HG03354 (cell line): Measurements from ENCODE around the gene CHMP1A.
"Not testable (repeated sequence)": the region's sequence is repeated elsewhere in the genome, so short reads cannot be mapped to it uniquely, and the experiment has no call there.

Experiments
- ATAC-seq: cut with Tn5 transposase; IDR thresholded peaks from one replicate; pipeline ENCODE4 v1.9.1; 2021; ENCODE audit warnings: mild to moderate bottlenecking; ENCODE audit not compliant: unreplicated experiment, poor library complexity, severe bottlenecking

Gene CHMP1A

DNA sequence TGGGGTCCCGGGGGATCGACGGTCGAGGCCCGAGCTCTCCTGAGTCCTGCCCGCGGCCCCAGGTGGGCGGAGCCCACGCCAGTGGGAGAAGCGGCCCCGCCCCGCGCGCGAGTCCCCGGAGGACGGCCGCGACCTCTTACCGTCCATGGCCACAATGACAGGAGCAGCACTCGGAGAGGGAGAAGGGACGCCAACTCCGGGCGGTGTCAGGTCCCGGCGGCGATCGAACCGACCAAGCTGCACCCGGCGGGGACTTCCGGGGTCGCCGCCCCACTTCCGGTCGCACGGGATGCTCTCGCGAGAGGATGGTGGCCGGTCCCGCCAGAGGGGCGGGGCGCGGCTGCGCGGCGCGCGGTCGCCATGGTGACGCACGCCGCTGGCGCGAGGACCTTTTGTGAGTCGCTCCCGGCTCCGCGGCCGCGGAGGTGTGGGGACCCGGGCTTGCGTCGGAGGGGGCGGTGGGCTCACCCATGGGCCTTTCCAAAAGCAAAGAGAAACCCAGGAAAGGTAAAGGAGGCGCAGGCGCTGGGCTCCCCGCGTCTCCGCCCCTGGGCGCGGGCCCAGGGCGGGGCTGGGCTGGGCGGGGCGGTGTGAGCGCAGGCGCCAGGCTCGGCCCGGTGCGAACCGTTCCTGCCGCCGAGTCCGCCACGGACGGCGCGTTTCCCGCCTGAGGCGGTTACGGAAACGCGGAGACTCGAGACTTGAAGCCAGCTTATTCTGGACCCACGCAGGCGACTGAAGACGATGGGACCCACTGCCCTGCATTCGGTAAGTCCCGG is at the start of gene CHMP1A, which contains the start of gene SPATA33:
CHMP1A (minus strand) TSS at position 267 of the 779 bp plus-strand sequence; CDS start at position 147, 120 bp downstream.
SPATA33 (plus strand) TSS at position 395 of the 779 bp plus-strand sequence; CDS start at position 471, 76 bp downstream.
- peak; percentile 95 for ATAC-seq

DNA sequence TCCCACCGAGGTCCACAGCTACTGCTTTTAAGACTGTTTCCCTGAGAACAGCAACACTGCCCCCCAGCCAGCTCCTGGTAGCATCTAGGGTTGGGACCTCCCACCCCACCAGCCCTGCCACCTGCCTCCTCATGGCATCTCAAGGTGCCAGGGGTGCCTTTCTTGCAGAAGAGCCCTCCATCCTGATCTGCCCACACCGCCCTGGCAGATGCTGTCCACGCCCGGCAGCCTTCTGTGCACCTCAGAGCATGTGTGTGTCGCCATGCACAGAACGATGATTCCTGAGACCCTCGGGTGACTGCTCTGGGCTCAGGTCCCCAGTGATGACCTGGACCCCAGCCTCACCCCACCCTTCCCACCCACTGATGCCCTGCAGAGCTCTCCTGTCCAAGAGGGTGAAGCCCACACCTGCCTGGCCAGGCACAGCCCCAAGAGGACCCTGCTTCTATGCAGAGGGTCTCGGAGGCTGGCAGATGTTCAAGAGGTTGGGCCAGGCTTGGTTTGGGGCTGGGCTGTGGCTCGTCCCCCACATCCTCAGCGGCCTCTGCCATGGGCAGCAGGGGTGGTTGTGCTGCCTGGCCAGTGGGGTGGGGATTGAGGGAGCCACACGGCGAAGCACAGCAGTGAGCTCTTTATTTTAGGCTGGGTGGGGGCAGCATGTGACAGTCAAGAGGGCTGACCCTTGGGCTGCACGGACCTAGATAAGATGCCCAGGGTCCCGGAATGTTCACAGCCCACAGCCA is 49.2 kb upstream of the CHMP1A start:
- ATAC-seq: no peak

DNA sequence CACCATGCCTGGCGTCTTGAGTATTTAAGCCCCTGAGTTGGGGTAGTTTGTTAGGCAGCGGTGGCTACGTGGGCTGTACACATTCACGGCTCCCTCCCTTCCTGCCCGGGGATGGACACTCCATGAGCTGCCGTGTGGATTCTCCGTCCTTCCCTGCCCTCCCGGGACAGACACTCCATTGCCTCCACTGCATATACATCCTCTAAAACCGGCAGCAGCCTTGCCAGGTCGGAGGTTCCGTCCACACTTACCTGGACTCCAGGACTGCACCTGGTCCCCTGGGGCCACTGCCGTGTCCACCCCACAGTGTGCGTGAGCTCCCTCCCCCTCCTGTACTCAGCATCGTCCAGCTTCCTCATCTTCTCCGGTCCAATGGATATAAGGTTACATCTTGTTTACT is 47.5 kb upstream of the CHMP1A start:
- ATAC-seq: no peak

DNA sequence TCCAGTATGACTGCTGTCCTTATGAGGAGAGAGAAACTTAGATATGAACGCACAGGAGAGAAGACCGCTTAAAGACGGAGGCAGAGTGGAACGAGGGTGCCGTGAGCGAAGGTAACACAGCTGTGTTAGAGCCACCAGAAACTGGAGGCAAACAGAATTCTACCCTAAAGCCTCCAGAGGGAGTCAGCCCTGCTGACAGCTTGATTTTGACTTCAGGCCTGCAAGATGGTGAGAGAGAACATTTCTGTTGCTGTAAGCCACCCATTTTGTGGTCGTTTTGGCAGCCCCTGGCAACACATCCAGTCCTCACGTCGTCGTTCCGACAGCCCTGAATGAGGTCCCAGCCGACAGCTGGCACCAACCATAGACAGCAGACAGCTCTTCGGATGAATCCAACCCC is 46.8 kb upstream of the CHMP1A start:
- no peak for ATAC-seq

DNA sequence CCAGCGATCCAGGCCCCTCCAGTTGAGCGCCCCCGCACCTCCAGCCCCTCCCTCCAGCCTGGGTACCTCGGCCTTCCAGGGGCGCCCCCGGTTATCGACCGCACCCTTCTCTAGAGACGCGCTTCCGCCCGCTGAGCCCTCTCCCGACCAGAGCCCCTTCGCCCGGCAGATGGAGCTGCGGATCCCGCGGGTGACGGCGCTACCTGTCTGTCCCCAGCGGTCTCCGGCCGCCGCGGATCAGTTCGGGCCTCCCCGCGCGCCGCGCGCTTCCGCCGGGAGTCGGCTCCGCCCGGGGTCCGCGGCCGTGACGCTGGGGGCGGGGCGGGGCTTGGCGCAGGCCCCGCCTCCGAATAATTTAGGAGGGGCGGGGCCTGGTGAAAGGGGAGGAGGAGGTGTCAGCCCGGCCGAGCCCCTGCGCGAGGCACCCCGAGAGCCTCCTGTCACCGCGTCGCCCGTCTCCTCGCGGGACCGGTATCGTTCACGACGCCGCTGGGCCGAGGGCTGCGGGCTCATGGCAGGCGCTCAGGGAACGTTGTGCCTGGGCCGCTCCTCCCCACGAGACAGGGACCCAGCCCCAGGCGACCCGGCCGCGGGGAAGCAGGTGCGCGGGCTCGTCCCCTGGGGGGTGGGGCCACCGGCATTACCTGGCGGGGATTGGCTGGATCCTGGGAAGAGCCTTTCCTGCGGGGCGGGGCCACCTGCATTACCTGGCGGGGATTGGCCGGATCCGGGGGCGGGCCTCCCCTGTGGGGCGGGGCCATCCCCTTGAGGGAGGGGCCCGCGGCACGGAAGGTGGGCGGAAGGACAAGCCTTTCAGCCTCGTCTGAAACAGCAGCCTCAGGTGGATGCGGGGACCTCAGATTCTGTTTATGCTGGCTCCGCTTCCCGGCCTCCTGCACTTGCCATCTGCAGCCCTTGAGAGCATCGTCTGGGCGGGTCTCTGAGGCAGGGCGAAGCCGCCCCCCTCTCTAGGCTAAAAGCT is 44.2 kb upstream of the CHMP1A start, which contains the start of gene SPATA2L:
SPATA2L (minus strand) TSS at position 281 of the 982 bp plus-strand sequence. CDS start 473 bp downstream, outside the sequence.
- ATAC-seq: peak; percentile 70

DNA sequence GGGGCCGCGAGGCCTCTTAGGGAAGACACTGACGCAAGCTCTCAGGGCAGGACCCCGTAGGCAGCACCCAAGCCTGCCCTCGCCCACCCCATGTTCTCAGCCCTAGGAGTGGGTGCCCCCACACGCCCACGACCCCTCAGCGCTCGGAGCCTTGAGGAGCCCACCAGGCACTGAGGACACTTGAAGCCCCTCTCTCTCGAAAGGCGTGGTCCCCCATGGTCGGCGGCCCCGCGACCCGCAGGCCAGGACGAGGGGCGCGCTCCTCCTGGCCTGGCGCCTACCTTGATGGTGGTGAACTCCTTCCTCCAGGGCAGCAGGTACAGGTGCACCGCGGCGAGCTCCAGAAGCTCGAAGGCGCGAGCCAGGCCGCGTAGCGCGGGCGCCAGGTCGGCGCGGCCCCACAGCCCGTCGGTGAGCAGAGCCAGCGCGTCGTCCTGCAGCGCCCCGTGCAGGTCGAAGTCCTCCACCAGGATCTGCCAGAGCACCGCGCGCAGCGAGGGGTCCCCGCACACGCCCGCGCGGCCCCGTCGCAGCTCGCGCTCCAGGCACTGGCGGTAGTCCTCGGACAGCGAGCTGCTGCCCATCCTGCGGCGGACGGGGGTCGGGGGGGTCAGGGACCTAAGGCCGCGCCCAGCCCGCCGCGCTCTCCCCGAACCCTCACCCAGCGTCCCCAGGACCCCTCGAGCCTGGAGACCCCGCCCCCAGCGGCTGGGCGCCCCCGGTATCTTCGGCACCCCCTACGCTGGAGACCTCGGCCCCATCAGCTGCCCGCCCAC is 43.3 kb upstream of the CHMP1A start:
- ATAC-seq: peak; percentile 18

DNA sequence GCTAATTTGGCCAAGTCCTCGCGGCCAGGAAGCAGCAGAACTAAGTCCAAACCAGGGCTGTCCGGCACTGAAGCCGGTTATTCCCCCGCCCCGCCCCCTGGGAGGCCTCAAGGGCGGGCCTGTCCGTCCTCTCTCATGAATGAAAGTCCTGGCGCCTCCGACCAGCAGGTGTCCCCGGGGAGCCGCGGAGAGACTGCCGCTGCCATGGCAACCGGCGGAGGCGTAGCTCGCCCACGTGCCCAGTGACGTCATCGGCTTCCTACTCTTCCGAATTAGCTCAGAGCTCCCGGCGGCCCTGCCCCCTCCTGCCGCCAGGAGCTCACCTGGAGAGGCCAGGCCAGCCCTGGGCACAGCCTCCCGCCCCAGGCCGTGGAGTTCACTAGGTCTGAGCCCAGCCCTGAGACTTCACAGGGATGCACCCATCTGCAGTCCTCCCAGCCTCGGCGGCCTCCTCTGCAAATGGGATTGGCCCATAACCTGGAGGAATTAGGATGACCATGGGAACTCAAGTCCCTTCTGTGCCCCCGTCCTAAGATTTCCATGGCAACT is 42.7 kb upstream of the CHMP1A start:
- ATAC-seq: peak; percentile 41

DNA sequence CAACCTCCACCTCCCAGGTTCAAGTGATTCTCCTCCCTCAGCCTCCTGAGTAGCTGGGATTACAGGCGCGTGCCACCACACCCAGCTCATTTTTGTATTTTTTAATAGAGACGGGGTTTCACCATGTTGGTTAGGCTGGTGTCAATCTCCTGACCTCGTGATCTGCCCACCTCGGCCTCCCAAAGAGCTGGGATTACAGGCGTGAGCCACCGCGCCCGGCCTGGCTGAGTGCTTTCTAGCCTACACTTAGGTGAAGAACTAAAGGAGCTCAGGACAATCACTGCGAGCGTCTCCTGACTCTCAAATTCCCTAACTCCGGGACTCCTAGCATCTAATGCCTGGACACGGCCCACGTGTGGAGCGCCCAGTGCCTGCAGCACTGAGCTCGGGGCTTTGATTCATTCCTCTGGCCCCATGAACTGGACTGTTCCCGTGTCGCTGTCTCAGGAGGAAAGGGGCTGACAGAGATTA is 42.2 kb upstream of the CHMP1A start:
- ATAC-seq: not testable (repeated sequence)

DNA sequence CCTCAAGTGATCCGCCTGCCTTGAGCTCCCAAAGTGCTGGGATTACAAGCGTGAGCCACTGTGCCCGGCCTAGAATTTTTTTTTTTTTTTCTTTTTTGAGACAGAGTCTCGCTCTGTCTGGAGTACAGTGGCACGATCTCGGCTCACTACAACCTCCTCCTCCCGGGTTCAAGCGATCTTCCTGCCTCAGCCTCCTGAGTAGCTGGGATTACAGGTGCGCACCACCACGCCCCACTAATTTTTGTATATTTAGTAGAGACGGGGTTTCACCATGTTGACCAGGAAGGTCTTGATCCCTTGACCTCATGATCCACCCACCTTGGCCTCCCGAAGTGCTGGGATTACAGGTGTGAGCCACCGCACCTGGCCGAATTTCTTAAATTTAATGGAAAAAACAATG is 41.2 kb upstream of the CHMP1A start:
- ATAC-seq: not testable (repeated sequence)

DNA sequence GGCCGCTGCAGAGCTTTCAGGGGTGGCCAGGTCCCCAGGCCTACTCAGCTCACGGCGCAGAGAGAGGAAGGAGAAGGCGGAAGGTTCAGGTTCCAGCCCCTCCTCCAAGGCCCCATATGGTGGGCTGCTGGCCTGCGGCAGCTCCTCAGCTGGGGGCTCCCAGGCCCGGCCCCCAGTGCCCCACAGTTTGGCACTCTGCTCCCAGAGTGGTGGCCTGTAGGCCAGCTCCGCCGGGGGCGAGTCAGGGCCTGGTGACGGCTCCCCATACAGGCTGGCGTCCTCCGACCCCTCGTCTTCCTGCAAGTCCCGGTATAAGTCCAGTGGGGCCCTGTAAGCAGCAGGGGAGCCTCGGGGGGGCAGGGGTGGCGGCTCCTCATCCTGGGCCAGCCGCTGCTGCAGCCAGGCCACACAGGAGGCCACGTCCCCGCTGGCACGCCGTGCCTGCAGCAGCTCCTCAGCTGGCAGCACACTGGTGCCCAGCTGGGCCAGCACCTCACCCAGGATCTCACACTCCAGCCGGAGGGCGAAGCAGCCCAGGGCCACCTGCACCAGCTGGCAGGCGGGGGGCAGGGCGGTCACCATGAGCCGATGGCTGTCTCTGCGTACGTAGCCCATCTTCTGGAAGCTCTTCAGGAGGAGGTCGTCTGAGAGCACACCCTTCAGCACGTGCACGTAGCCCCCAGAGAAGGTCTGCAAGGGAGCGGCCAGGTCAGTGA is 40.3 kb upstream of the CHMP1A start:
- no peak for ATAC-seq

DNA sequence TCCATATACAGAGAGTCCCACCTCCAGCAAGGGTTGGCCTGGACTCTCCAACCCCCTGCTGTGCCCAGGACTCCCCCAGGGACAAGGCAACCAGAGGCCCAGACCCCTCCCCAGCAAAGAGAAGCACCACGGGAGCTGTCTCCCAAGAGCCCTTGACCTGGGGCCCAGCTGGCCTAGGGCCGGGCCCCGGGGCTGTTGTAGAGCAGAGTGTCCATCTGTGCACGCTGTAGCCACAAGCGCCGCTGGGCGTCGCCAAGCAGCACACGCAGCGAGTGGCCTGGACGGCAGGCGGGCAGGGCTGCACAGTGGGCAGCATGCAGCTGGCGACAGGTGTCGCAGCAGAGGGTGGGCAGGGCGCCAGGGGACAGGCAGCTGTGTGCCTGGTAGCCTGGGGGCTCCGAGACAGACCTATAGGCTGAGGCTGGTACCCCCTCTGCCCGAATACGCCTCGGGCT is 39.7 kb upstream of the CHMP1A start:
- no peak for ATAC-seq

DNA sequence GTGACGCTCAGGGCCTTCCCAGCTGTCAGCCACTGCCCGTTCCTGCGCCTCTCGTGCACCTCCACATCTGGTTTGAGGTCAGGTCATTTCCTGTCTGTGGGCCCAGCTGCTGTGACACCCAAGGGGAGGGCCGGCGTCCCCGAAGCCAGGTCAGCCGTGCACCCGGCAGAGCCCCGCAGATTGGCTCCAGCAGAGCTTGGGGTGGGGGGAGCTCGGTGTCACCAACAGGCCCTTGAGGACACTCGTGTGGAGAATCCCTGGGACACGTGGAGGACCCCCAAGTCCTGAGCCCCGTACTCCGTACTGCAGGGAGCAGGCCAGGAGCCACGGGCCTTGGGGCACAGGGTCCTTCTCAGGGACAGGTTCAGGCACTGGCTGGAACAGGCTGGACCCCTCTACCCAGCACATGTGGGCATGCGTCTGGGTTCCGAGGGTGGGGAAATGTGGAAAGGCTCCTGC is 39.2 kb upstream of the CHMP1A start:
- ATAC-seq: no peak

DNA sequence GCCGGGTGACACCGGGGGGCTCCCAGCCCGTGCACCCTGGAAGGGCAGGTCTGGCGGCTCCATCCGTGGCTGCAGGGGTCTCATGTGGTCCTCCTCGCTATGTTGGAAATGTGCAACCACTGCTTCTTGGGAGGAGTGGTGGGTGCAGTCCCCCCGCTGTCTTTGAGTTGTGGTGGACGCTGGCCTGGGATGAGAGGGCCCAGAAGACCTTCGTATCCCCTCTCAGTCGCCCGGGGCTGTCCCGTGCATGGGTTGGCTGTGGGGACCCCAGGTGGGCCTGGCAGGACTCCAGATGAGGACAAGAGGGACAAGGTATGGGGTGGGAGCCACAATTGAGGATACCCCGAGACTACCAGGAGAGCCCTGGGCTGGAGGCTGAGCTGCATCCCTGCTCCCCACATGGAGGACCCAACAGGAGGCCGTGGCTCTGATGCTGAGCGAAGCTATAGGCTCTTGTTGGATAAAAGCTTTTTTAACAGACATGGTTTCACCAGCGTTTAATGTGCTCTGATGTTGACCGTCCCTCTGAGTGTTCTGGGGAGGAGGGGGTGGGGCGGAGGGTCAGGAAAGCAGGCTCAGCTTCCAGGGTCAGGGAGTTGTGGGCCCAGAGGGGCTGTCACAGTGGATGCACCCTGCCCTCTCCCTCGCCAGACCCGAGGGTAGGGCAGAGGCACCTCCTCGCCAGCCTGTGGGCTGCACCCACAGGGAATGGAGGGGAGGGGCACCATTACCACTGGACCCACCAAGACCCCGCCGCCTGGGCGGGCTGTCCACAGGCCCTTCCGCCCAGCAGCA is 38.6 kb upstream of the CHMP1A start:
- no peak for ATAC-seq

DNA sequence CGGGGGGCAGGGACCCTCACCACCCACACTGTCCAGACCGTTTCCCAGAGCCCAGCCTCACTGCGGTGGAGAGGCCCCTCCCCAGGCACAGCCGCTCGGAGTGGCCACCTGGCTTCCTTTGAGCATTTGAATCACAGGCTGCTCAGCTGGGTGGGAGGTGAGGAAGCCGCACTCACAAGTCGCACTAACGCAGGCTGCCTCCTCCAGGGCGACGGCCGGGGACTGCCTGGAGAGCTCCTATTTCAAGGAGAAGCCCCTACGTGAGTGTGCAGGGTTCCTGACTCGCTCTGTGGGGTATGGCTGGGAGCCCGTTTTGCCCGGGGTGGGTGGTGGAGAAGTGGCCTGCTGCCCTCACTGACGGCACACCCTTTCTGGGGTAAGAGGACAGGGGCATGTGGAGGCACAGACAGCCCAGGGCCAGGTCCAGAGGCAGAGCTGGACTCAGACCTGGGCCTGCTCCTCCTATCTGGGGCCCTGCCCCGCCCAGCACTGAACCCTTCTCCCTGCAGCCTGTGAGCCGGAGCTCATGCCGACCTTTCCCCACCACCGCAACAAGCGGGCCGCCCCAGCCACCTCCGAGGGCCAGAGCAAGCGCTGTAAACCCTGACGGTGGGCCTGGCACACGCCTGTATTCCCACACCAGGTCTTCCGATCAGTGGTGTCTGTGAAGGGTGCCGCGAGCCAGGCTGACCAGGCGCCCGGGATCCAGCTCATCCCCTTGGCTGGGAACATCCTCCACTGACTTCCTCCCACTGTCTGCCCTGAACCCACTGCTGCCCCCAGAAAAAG is 37.8 kb upstream of the CHMP1A start:
- no peak for ATAC-seq

DNA sequence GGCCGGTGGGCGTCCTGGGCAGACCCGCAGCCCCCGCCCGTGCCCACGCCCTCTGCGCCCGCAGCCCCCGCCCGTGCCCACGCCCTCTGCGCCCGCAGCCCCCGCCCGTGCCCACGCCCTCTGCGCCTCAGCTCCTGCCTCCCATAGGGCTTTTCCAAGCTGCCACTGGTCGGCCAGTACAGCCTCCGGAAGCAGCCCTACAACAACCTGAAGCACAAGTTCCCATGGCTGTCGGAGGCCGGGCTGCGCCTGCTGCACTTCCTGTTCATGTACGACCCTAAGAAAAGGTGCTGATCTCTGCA is 37.2 kb upstream of the CHMP1A start:
- not testable (repeated sequence) for ATAC-seq
